GM23338 (cell line): ENCODE measurements around the gene AMBRA1. TPM values are rescaled to one million over a fixed set of nuclear protein-coding genes. Genes with fewer than 3 reads are reported as not detected.

Source experiments
- ATAC-seq: fragments of 200-7000 bp; cut with Tn5 transposase; 3 replicates; pipeline ENCODE4 v1.9.1; 2020
- DNase-seq: peaks from one replicate; pipeline ENCODE4 v3.0.0-alpha.2; 2015; ENCODE audit warnings: low spot score
- H2AFZ ChIP-seq: fragments of 200-600 bp; sonication (generic); 2 replicates; pipeline ENCODE4 v1.8.0; 2016; ENCODE audit warnings: antibody characterized with exemption, mild to moderate bottlenecking, moderate library complexity
- H3F3A ChIP-seq: fragments of 200-600 bp; sonication (generic); replicated peaks from 2 replicates; pipeline ENCODE4 v1.8.0; 2017; ENCODE audit warnings: antibody characterized with exemption, mixed run types, low read depth
- H3K27ac ChIP-seq: fragments of 200-600 bp; sonication (generic); 2 replicates; pipeline ENCODE4 v1.6.1; 2016; ENCODE audit warnings: low read depth
- H3K27me3 ChIP-seq: fragments of 200-600 bp; sonication (generic); 2 replicates; pipeline ENCODE4 v1.8.0; 2016; ENCODE audit warnings: mild to moderate bottlenecking, mixed run types, moderate library complexity; ENCODE audit not compliant: insufficient read depth
- H3K36me3 ChIP-seq: fragments of 200-600 bp; sonication (generic); 2 replicates; pipeline ENCODE4 v1.8.0; 2016; ENCODE audit warnings: mild to moderate bottlenecking; ENCODE audit not compliant: insufficient read depth
- H3K4me1 ChIP-seq: fragments of 200-600 bp; sonication (generic); 2 replicates; pipeline ENCODE4 v1.8.0; 2016; ENCODE audit warnings: mild to moderate bottlenecking, moderate library complexity; ENCODE audit not compliant: insufficient read depth
- H3K4me2 ChIP-seq: fragments of 200-600 bp; sonication (generic); 2 replicates; pipeline ENCODE4 v1.7.1; 2017; ENCODE audit warnings: mixed run types
- H3K4me3 ChIP-seq: fragments of 200-600 bp; sonication (generic); 2 replicates; pipeline ENCODE4 v1.6.1; 2016; ENCODE audit warnings: mixed run types
- H3K79me2 ChIP-seq: fragments of 200-600 bp; sonication (generic); replicated peaks from 2 replicates; pipeline ENCODE4 v1.8.0; 2017; ENCODE audit warnings: mild to moderate bottlenecking; ENCODE audit not compliant: insufficient read depth
- H3K9me2 ChIP-seq: fragments of 200-600 bp; sonication (generic); 2 replicates; pipeline ENCODE4 v1.8.0; 2017; ENCODE audit not compliant: insufficient read depth
- H4K20me1 ChIP-seq: fragments of 200-600 bp; sonication (generic); replicated peaks from 2 replicates; pipeline ENCODE4 v1.8.0; 2017; ENCODE audit warnings: mild to moderate bottlenecking; ENCODE audit not compliant: insufficient read depth
- H3K27ac Mint-ChIP-seq: 2 replicates; pipeline ENCODE4 v1.8.0; 2020; ENCODE audit warnings: inconsistent platforms, mild to moderate bottlenecking, moderate library complexity, mixed read lengths
- H3K27me3 Mint-ChIP-seq: 3 replicates; pipeline ENCODE4 v1.8.0; 2022; ENCODE audit warnings: low read depth, mild to moderate bottlenecking, moderate library complexity, mixed read lengths, inconsistent platforms; ENCODE audit not compliant: insufficient read depth, poor library complexity
- H3K36me3 Mint-ChIP-seq: 3 replicates; pipeline ENCODE4 v1.8.0; 2021; ENCODE audit warnings: low read depth, mild to moderate bottlenecking, inconsistent platforms, moderate library complexity, mixed read lengths
- H3K4me1 Mint-ChIP-seq: 3 replicates; pipeline ENCODE4 v1.8.0; 2020; ENCODE audit warnings: mild to moderate bottlenecking, inconsistent platforms, mixed read lengths
- H3K4me3 Mint-ChIP-seq: 3 replicates; pipeline ENCODE4 v1.8.0; 2021; ENCODE audit warnings: moderate library complexity, mild to moderate bottlenecking, inconsistent platforms, mixed read lengths
- H3K9me3 Mint-ChIP-seq: 3 replicates; pipeline ENCODE4 v1.8.0; 2020; ENCODE audit warnings: moderate library complexity, mild to moderate bottlenecking, inconsistent platforms, mixed read lengths
- CREB1 ChIP-seq: fragments of 250-450 bp; sonication (Bioruptor Pico); IDR thresholded peaks from 2 replicates; pipeline ENCODE4 v1.5.0; 2020; ENCODE audit warnings: low read depth, mild to moderate bottlenecking, moderate library complexity
- CTCF ChIP-seq, 2 experiments: fragments of 200-600 bp in 1 of 2; sonication (generic) in 1 of 2; conservative IDR thresholded peaks; 2 replicates each; pipeline versions ENCODE4 v1.5.1 to v1.6.1; 2016 to 2017; ENCODE audit warnings: antibody characterized with exemption in 2 of 2, low read depth in 2 of 2, mild to moderate bottlenecking in 2 of 2, moderate library complexity in 1 of 2
- ETS1 ChIP-seq: IDR thresholded peaks from 2 replicates; pipeline ENCODE4 v1.6.1; 2016; ENCODE audit warnings: antibody characterized with exemption
- EZH2 ChIP-seq: fragments of 200-600 bp; sonication (generic); IDR thresholded peaks from one replicate; pipeline ENCODE4 v1.8.0; 2017; ENCODE audit warnings: antibody characterized with exemption, mild to moderate bottlenecking, low read depth; ENCODE audit not compliant: unreplicated experiment
- EZH2phosphoT487 ChIP-seq: fragments of 200-600 bp; sonication (generic); IDR thresholded peaks from one replicate; pipeline ENCODE4 v1.8.1; 2018; ENCODE audit warnings: antibody characterized with exemption; ENCODE audit not compliant: unreplicated experiment
- NANOG ChIP-seq: IDR thresholded peaks from 2 replicates; pipeline ENCODE4 v1.6.1; 2016; ENCODE audit warnings: antibody characterized with exemption, borderline replicate concordance
- STAT1 ChIP-seq: IDR thresholded peaks from one replicate; pipeline ENCODE4 v1.6.1; 2016; ENCODE audit warnings: antibody characterized with exemption; ENCODE audit not compliant: unreplicated experiment
- ZNF331 ChIP-seq: fragments of 250-450 bp; sonication (Bioruptor Pico); IDR thresholded peaks from 2 replicates; pipeline ENCODE4 v1.5.0; 2020; ENCODE audit warnings: low read depth, mild to moderate bottlenecking, moderate library complexity
- ZNF462 ChIP-seq: fragments of 250-450 bp; sonication (Bioruptor Pico); IDR thresholded peaks from 2 replicates; pipeline ENCODE4 v1.5.0; 2020; ENCODE audit warnings: mild to moderate bottlenecking, moderate library complexity
- polyA plus RNA-seq: library from polyadenylated mRNA; unstranded; fragments of >200 nt; fragmentation: Nextera tagmentation; extraction: Ambion mirVana; gene quantifications from 2 replicates; pipeline ENCODE4 v1.2.1, GENCODE V29; 2016
- total RNA-seq: library from RNA; depleted of rRNA; stranded (reverse); fragments of >200 nt; shearing (Covaris generic); gene quantifications from 2 replicates; pipeline ENCODE4 v1.2.3, GENCODE V29; 2014

Gene AMBRA1
- total and polyA plus RNA-seq, 2 experiments from 2014 or later: 8.3 to 34.8 TPM

GRCh38 chr11:46461461-46461927 is 132.3 kb downstream of the AMBRA1 start:
- H3K4me3 Mint-ChIP-seq: no peak overlapping the region
- peaks cover 58% of the 10 kb centered on the region for H3K4me1 Mint-ChIP-seq
- Histone ChIP-seq H3K4me3 (no peak overlapping the region), H3F3A (no peaks in the 10 kb centered on the region), H3K27ac (no peak overlapping the region; the same call in 1 of the 2 replicates), H3K9me2 (no peaks in the 10 kb centered on the region), H3K4me2 (no peak overlapping the region), H3K4me1 (peaks cover 42% of the 10 kb centered on the region), H3K79me2 (0 out of 2 replicates have a peak, but pooled peaks cover 9% of the 10 kb centered on the region), H2AFZ (no peak overlapping the region), H4K20me1 (peaks cover 16% of the 10 kb centered on the region), H3K27me3 (no peaks in the 10 kb centered on the region), H3K36me3 (no peaks in the 10 kb centered on the region)
- H3K36me3 Mint-ChIP-seq: no peaks in the 10 kb centered on the region
- no peaks in the 10 kb centered on the region for H3K9me3 Mint-ChIP-seq
- no peak for DNase-seq
- peaks cover 4% of the 10 kb centered on the region for H3K27me3 Mint-ChIP-seq
- ATAC-seq: no peak
- TF ChIP-seq EZH2phosphoT487 (no peak), EZH2 (no peak), CREB1 (CRISPR knock-in tag) (no peak), CTCF (conservative IDR thresholded peaks at IDR 0.05; ENCODE audit: low read depth in 2 of 2) (no peak), STAT1 (no peak), ETS1 (no peak), ZNF462 (CRISPR knock-in tag) (no peak), ZNF331 (CRISPR knock-in tag) (no peak), NANOG (no peak)
- H3K27ac Mint-ChIP-seq: no peak overlapping the region
